Body of pancreas (tissue), 4 donors: ENCODE data around the gene MED14.

Experiments
- POLR2A ChIP-seq, 3 donors: fragments of 450-650 bp; IDR thresholded peaks; one replicate each; pipeline ENCODE4 v1.6.1; 2016; ENCODE audit warnings: antibody characterized with exemption in 3 of 3, mild to moderate bottlenecking in 2 of 3
- TF ChIP-seq, protein P1 (sequence below), 7 experiments: fragments of 450-650 bp in 4 of 7; fragments of 200-600 bp in 3 of 7; sonication (generic) in 3 of 7; IDR thresholded peaks; one replicate each; pipeline ENCODE4 v1.5.1; 2016 to 2019; ENCODE audit warnings: antibody characterized with exemption in 7 of 7

DNA sequence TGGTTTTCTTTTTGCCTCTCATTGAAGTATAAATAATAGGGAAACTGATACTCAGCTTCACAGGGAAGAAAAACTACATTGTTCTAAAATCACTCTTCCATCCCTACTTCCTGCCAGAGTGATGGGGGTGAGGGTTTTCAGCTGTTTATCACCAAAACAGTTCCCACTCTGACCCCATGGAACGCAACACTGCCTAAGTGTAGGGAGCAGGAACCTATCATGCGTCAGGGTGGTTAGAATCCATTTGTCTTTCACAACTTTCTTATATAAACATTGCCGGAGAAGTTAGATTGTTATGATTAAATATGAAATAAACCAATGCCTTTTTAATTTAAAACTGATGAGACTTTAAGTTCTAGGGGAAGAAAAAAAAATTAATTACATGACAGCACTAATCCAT lies 128.0 kb downstream of the MED14 start:
- TF ChIP-seq, protein P1, sequence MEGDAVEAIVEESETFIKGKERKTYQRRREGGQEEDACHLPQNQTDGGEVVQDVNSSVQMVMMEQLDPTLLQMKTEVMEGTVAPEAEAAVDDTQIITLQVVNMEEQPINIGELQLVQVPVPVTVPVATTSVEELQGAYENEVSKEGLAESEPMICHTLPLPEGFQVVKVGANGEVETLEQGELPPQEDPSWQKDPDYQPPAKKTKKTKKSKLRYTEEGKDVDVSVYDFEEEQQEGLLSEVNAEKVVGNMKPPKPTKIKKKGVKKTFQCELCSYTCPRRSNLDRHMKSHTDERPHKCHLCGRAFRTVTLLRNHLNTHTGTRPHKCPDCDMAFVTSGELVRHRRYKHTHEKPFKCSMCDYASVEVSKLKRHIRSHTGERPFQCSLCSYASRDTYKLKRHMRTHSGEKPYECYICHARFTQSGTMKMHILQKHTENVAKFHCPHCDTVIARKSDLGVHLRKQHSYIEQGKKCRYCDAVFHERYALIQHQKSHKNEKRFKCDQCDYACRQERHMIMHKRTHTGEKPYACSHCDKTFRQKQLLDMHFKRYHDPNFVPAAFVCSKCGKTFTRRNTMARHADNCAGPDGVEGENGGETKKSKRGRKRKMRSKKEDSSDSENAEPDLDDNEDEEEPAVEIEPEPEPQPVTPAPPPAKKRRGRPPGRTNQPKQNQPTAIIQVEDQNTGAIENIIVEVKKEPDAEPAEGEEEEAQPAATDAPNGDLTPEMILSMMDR (IDR thresholded peaks at IDR 0.05) = no peak
- no peak for TF ChIP-seq POLR2A (IDR thresholded peaks at IDR 0.05)
